ENCODE data around the gene DPP4. TPM values are rescaled to one million over a fixed set of nuclear protein-coding genes. Genes with fewer than 3 reads are reported as not detected.

DPP4 gene
- total and polyA plus RNA-seq, 4 donors, result 7.2 to 51.6 (median 21.3) TPM

- no peak overlapping the region for H3K9ac ChIP-seq (ENCODE audit: insufficient read depth in 1 of 2, low read length in 2 of 2)
- no peak for TF ChIP-seq CTCF (IDR thresholded peaks at IDR 0.05; ENCODE audit: control extremely low read depth, extremely low read depth)
- ATAC-seq (ENCODE audit: insufficient read depth, low FRiP score) (no peak), DNase-seq (peak in 2 of 3 donors; percentile 33 to 34)
- H3K36me3 ChIP-seq (ENCODE audit: control insufficient read depth in 4 of 4, insufficient read depth in 4 of 4, low read length in 4 of 4), result peaks cover 0 to 3% (median 0%) of the 10 kb centered on the region in 4 donors
- 74 to 82% methylated on average over 6 of the region's 6 CpGs for WGBS, 2 donors
- H3K4me1 ChIP-seq (ENCODE audit: control insufficient read depth in 5 of 5, insufficient read depth in 5 of 5, low read length in 5 of 5), result peaks cover 3 to 14% (median 6%) of the 10 kb centered on the region in 5 donors
- no peak overlapping the region for H3K4me3 ChIP-seq
- H3K9me3 ChIP-seq (ENCODE audit: control insufficient read depth in 4 of 4, insufficient read depth in 3 of 4, low read length in 3 of 4), result no peaks in the 10 kb centered on the region
- H3K27ac ChIP-seq (ENCODE audit: low read depth in 1 of 2, low read length in 1 of 2), result no peak overlapping the region
- H3K27me3 ChIP-seq (ENCODE audit: control insufficient read depth in 3 of 3, insufficient read depth in 3 of 3, low read length in 2 of 3), result no peaks in the 10 kb centered on the region
Observed at GRCh38 chr2:162025121-162025911, 48.7 kb downstream of the DPP4 start.

- H3K4me3 ChIP-seq, result no peak overlapping the region
- ATAC-seq (ENCODE audit: insufficient read depth, low FRiP score) (no peak), DNase-seq (no peak)
- H3K27me3 ChIP-seq (ENCODE audit: control insufficient read depth in 3 of 3, insufficient read depth in 3 of 3, low read length in 2 of 3), result no peaks in the 10 kb centered on the region
- H3K9ac ChIP-seq (ENCODE audit: insufficient read depth in 1 of 2, low read length in 2 of 2), result no peak overlapping the region
- peaks cover 0 to 19% (median 6%) of the 10 kb centered on the region in 5 donors for H3K4me1 ChIP-seq (ENCODE audit: control insufficient read depth in 5 of 5, insufficient read depth in 5 of 5, low read length in 5 of 5)
- TF ChIP-seq CTCF (IDR thresholded peaks at IDR 0.05; ENCODE audit: control extremely low read depth, extremely low read depth), result no peak
- H3K27ac ChIP-seq (ENCODE audit: low read depth in 1 of 2, low read length in 1 of 2), result peak overlapping the region in 1 of 2 donors; percentile 7
- 76 to 77% methylated on average over 3 of the region's 3 CpGs for WGBS, 2 donors
- H3K36me3 ChIP-seq (ENCODE audit: control insufficient read depth in 4 of 4, insufficient read depth in 4 of 4, low read length in 4 of 4), result peaks cover 0 to 2% (median 0%) of the 10 kb centered on the region in 4 donors
- H3K9me3 ChIP-seq (ENCODE audit: control insufficient read depth in 4 of 4, insufficient read depth in 3 of 4, low read length in 3 of 4), result no peaks in the 10 kb centered on the region
Observed at GRCh38 chr2:162022290-162022945, 51.6 kb downstream of the DPP4 start.

- ATAC-seq (ENCODE audit: insufficient read depth, low FRiP score), result no peak
- no peaks in the 10 kb centered on the region for H3K9me3 ChIP-seq (ENCODE audit: control insufficient read depth in 4 of 4, insufficient read depth in 3 of 4, low read length in 3 of 4)
- WGBS, 2 donors, result 66 to 78% methylated on average over 7 of the region's 7 CpGs
- no peak overlapping the region for H3K27ac ChIP-seq (ENCODE audit: low read depth in 1 of 2, low read length in 1 of 2)
- peaks cover 0 to 2% (median 0%) of the 10 kb centered on the region in 4 donors for H3K36me3 ChIP-seq (ENCODE audit: control insufficient read depth in 4 of 4, insufficient read depth in 4 of 4, low read length in 4 of 4)
- no peak for DNase-seq
- no peak overlapping the region for H3K4me3 ChIP-seq
- no peaks in the 10 kb centered on the region for H3K27me3 ChIP-seq (ENCODE audit: control insufficient read depth in 3 of 3, insufficient read depth in 3 of 3, low read length in 2 of 3)
- peaks cover 0 to 19% (median 6%) of the 10 kb centered on the region in 5 donors for H3K4me1 ChIP-seq (ENCODE audit: control insufficient read depth in 5 of 5, insufficient read depth in 5 of 5, low read length in 5 of 5)
- no peak for TF ChIP-seq CTCF (IDR thresholded peaks at IDR 0.05; ENCODE audit: control extremely low read depth, extremely low read depth)
- H3K9ac ChIP-seq (ENCODE audit: insufficient read depth in 1 of 2, low read length in 2 of 2), result no peak overlapping the region
Observed at GRCh38 chr2:162021516-162022058, 52.4 kb downstream of the DPP4 start.

Measured in lung (tissue), 12 donors.